GM12873 (cell line): Measurements from ENCODE around the gene BCL2A1.

Experiments used
- CTCF ChIP-seq: IDR thresholded peaks from 2 replicates; pipeline ENCODE4 v1.5.1; 2012; ENCODE audit warnings: low read depth, mild to moderate bottlenecking, moderate library complexity, low read length, control low read depth; ENCODE audit not compliant: insufficient read depth; ENCODE audit errors: missing control alignments

The BCL2A1 gene

DNA sequence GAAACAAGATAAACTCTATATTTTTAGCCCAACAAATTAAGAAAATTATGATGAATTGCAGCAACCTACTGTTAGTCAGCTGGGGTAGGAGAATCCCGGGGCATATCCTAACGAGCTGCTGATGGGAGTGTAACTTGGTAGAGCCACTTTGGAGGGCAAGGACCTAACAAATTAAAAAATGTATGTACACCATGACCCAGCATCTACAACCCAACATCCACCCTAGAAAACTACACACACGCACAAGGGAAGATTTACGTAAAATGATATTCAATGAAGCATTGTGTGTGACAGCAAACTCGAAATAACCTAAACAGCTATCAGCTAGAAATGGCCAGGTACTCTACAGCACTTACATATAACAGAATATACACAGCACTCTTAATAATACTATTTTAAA is 1.9 kb downstream of the BCL2A1 start:
- TF ChIP-seq CTCF: no peak

DNA sequence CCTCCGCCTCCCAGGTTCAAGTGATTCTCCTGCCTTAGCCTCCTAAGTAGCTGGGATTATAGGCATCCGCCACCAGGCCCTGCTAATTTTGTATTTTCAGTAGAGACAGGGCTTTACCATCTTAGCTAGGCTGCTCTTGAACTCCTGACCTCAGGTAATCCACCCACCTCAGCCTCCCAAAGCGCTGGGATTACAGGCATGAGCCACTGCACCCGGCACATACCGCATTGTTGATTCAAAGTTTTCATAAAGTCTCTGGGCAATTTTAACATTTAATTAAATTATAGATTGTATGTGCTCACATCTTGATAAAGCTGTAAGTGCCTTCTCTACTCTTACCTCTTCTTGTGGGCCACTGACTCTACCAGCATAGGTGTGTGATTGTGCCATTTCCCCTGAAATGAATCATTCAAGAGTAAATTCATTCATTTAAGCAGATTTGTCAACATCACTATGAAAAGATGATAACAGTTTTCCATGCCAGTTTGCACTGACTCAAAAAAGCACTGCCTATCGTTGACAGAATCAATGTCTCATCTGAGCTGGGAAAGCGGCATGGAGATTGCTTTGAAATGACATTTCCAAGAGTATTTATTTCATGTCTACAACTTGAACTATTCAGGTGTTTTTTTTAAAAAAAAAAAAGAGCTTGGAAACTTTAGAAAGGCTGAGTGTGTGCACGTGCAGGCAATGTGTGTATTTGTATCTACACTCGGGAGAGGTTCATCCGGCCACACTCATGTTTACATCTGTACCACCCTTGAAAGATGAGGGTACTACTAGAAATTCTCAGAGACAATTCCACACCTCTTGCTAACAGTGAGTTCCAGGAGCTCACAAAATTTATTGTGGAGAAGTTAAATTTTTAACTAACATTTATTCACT is 3.5 kb downstream of the BCL2A1 start:
- TF ChIP-seq CTCF: no peak

GRCh38 chr15:79966634-79967297 is 4.2 kb downstream of the BCL2A1 start:
- no peak for TF ChIP-seq CTCF

DNA sequence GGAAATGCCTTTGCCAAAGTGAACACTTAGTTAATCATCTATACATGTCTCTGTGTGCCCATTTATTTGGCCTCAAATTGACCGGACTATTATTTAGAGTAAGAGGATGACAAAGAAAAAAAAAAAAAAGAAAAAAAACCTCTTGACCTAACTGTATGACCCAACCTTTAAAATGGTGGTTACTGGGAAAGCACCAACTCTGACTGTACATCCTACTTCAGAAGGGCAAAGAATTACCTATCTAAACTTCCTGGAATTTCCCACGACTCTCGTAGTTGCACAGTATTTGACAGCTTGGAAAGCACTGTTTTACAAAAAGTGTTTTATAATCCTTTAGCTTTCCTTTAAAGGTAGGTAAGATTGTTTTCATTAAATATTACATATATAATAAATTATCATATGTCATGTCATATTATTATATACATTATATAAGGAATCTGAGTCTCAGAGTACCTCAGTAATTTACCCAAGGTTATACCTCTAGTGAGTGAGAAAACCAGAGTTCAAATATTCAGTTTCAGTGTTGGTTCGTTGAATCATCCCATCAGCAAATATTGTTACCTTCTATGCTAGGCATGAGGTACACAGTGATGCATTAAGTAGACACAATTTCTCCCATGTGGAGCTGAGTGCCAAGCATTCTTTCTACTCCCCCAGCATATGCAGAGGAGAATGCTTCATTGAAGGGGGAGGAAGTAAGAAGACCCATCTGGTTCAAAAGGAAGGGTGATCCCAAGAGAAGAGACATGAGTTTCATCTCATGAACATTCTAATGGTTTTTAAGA is 5.0 kb downstream of the BCL2A1 start:
- no peak for TF ChIP-seq CTCF

DNA sequence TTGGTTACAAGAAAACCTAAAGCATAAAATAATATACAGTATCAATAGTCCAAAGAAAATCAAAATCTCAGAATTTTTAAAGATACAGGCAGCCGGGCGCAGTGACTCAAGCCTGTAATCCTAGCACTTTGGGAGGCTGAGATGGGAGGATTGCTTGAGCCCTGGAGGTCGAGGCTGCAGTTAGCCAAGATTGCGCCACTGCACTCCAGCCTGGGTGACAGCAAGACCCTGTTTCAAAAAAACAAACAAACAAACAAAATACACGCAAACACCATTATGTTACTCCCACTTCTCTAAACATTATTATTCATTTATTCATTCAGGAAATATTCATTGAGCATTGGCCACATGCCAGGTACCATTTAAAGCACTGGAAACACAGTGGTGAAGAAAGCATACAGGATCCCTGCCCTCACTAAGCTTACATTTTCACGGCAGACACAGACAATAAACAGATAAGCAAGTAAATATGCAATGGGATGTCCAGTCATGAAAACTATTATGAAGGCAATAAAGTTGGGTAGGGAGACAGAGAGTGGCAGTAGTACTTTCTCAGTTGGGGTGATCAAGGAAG is 6.7 kb downstream of the BCL2A1 start:
- no peak for TF ChIP-seq CTCF

- no peak for TF ChIP-seq CTCF
These were observed 8.8 kb downstream of the BCL2A1 start for GRCh38 chr15:79962178-79962577.

DNA sequence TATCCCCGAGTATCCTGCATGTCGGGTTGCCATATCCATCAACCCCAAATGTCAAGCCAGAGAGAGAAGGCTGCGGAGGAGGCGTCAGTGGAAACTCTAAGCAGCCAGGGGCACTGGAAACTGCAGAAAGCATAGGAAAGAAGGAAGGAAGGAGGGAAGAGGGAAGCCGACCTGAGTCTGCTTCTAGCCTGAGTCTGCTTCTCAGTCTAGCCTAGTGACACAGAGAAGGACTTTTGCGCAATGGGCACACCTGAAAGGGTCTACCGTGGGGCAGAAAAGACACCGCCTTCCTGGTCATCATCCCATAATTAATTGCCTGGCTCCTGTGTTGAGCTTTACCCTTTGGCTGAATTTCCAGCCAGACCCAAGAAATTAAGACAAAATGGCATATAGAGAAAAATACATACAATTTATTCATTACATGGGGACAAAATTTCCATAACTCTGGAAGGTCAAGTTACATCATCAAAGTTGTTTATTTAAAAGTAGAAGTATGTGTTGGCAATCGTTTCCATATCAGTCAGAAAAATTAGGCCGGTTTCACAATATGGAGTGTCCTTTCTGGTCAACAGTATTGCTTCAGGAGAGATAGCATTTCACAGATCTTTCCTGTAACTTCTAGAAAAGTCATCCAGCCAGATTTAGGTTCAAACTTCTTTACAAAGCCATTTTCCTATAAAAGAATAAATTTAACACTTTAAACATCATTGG is 10.3 kb downstream of the BCL2A1 start:
- TF ChIP-seq CTCF: no peak
